ENCODE data around the gene C17orf107. TPM values are rescaled to one million over a fixed set of nuclear protein-coding genes. Genes with fewer than 3 reads are reported as not detected.

C17orf107 gene
- total RNA-seq, 1 experiment from 2014 or later: 1.0 TPM

- BruUV-seq (replicated peaks): no TSS peak
- Histone ChIP-seq H3K4me3 (ENCODE audit: low read depth, low read length) (no peak overlapping the region), H3K9me3 (no peaks in the 10 kb centered on the region), H3K27me3 (replicated peaks; ENCODE audit: control insufficient read depth, insufficient read depth, low read length) (no peaks in the 10 kb centered on the region), H3K4me1 (no peaks in the 10 kb centered on the region), H3K36me3 (ENCODE audit: control insufficient read depth, insufficient read depth, low read length) (no peaks in the 10 kb centered on the region)
- peaks cover 8% of the 10 kb centered on the region for H3K4me1 Mint-ChIP-seq (ENCODE audit: low read depth, unreplicated experiment)
- POLR2A ChIA-PET: no interaction called here
- intact Hi-C loops (cut with micrococcal nuclease; ENCODE audit: unreplicated experiment): no loop called here
- H3K36me3 Mint-ChIP-seq (ENCODE audit: insufficient read depth, unreplicated experiment): peaks cover 11% of the 10 kb centered on the region
- H3K4me3 Mint-ChIP-seq (ENCODE audit: unreplicated experiment): no peak overlapping the region
- no peaks in the 10 kb centered on the region for H3K9me3 Mint-ChIP-seq (ENCODE audit: unreplicated experiment)
- no peak overlapping the region for H3K27ac Mint-ChIP-seq (ENCODE audit: unreplicated experiment)
- no peak for DNase-seq
- no peaks in the 10 kb centered on the region for H3K27me3 Mint-ChIP-seq (ENCODE audit: insufficient read depth, unreplicated experiment)
- no peak for TF ChIP-seq CTCF (IDR thresholded peaks at IDR 0.05; ENCODE audit: insufficient read depth in 1 of 2, low read depth in 1 of 2, low read length in 1 of 2, severe bottlenecking in 1 of 2, unreplicated experiment in 1 of 2)
- CTCF ChIA-PET: no interaction called here
Observed at GRCh38 chr17:4860651-4861050, 38.7 kb upstream of the C17orf107 start.

- no peak overlapping the region for H3K4me3 ChIP-seq (ENCODE audit: low read depth, low read length)
- H3K9me3 Mint-ChIP-seq (ENCODE audit: unreplicated experiment): no peaks in the 10 kb centered on the region
- no peaks in the 10 kb centered on the region for H3K4me1 ChIP-seq
- BruUV-seq (replicated peaks): no TSS peak
- TF ChIP-seq CTCF (IDR thresholded peaks at IDR 0.05; ENCODE audit: insufficient read depth in 1 of 2, low read depth in 1 of 2, low read length in 1 of 2, severe bottlenecking in 1 of 2, unreplicated experiment in 1 of 2): no peak
- intact Hi-C loops (cut with micrococcal nuclease; ENCODE audit: unreplicated experiment): no loop called here
- H3K4me3 Mint-ChIP-seq (ENCODE audit: unreplicated experiment): no peak overlapping the region
- no peak overlapping the region for H3K27ac Mint-ChIP-seq (ENCODE audit: unreplicated experiment)
- H3K27me3 ChIP-seq (replicated peaks; ENCODE audit: control insufficient read depth, insufficient read depth, low read length): no peaks in the 10 kb centered on the region
- no peaks in the 10 kb centered on the region for H3K9me3 ChIP-seq
- no peaks in the 10 kb centered on the region for H3K36me3 ChIP-seq (ENCODE audit: control insufficient read depth, insufficient read depth, low read length)
- H3K4me1 Mint-ChIP-seq (ENCODE audit: low read depth, unreplicated experiment): peaks cover 8% of the 10 kb centered on the region
- peaks cover 11% of the 10 kb centered on the region for H3K36me3 Mint-ChIP-seq (ENCODE audit: insufficient read depth, unreplicated experiment)
- DNase-seq: no peak
- H3K27me3 Mint-ChIP-seq (ENCODE audit: insufficient read depth, unreplicated experiment): no peaks in the 10 kb centered on the region
- ChIA-PET POLR2A (no interaction called here), CTCF (no interaction called here)
Observed at GRCh38 chr17:4861052-4861451, 38.3 kb upstream of the C17orf107 start.

- Mint-ChIP-seq H3K27ac (ENCODE audit: unreplicated experiment) (no peak overlapping the region), H3K4me1 (ENCODE audit: low read depth, unreplicated experiment) (no peaks in the 10 kb centered on the region), H3K9me3 (ENCODE audit: unreplicated experiment) (no peaks in the 10 kb centered on the region), H3K36me3 (ENCODE audit: insufficient read depth, unreplicated experiment) (no peaks in the 10 kb centered on the region), H3K4me3 (ENCODE audit: unreplicated experiment) (no peak overlapping the region), H3K27me3 (ENCODE audit: insufficient read depth, unreplicated experiment) (no peaks in the 10 kb centered on the region)
- no peak for TF ChIP-seq CTCF (IDR thresholded peaks at IDR 0.05; ENCODE audit: insufficient read depth in 1 of 2, low read depth in 1 of 2, low read length in 1 of 2, severe bottlenecking in 1 of 2, unreplicated experiment in 1 of 2)
- no TSS peak for BruUV-seq (replicated peaks)
- Histone ChIP-seq H3K9me3 (no peaks in the 10 kb centered on the region), H3K27me3 (replicated peaks; ENCODE audit: control insufficient read depth, insufficient read depth, low read length) (no peaks in the 10 kb centered on the region), H3K4me1 (no peaks in the 10 kb centered on the region), H3K4me3 (ENCODE audit: low read depth, low read length) (no peak overlapping the region), H3K36me3 (ENCODE audit: control insufficient read depth, insufficient read depth, low read length) (no peaks in the 10 kb centered on the region)
- DNase-seq: no peak
- ChIA-PET POLR2A (no interaction called here), CTCF (no interaction called here)
- intact Hi-C loops (cut with micrococcal nuclease; ENCODE audit: unreplicated experiment): no loop called here
Observed at GRCh38 chr17:4862720-4863119, 36.6 kb upstream of the C17orf107 start.
